GM18868 (cell line): ENCODE data around the gene VANGL1.

Source experiments
- ATAC-seq: cut with Tn5 transposase; IDR thresholded peaks from one replicate; pipeline ENCODE4 v1.9.1; 2021; ENCODE audit warnings: mild to moderate bottlenecking, moderate library complexity; ENCODE audit not compliant: unreplicated experiment

Gene VANGL1

DNA sequence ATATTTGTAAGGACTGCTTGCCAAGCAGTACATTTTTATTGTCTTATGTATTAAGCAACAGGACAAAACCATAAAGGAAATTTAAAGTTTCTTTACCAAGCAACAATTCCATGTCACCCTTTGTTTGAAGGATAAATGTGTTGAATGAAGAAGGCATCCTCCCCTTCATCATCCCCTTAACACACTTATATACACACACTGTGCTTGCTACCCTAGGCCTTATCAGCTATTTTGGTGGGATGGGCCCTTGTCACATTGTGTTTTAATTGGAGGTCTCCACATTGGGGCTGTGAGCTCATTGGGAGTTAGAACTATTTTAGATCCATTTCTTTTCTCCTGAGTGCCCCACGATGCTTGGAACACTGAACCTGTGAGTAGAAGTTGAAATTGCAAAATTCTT lies 1.9 kb downstream of the VANGL1 start:
- no peak for ATAC-seq

DNA sequence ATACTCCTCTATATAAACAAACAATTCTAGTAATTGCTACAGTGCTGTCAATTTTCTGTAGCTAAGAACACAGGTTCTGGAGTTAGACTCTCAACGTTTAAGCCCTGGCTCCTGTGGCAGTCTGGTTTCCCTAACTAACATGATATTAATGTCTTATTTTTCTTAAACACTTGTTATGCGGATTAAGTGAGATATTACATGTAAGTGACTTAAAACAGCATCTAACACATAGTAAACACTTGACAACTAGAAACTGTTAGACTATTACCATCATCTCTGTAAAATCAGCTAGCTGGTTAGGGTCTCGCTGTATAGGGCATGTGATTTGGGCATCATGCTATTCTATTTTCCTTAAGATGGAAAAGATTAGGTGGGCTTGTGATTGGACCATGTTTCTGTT lies 2.3 kb downstream of the VANGL1 start:
- no peak for ATAC-seq

DNA sequence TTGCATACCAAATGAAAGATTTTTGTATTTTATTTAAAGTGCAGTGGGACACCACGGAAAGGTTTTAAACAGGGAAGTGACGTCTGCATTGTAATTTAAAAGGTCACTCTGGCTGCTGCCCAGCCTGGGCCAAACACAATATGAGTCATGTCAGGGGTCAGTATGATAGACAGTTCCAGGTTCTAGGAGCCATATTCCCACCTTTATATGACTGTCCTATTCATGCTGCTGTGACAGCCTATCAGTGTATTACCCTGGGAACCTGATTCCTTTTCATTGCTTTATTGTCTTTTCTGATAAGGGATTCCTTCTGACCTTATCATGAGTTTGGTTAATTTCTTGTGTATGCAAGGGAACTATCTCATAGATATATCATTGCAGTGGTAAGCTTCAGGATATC lies 5.3 kb downstream of the VANGL1 start:
- no peak for ATAC-seq

GRCh38 chr1:115647507-115647906 lies 5.7 kb downstream of the VANGL1 start:
- peak; percentile 40 for ATAC-seq

DNA sequence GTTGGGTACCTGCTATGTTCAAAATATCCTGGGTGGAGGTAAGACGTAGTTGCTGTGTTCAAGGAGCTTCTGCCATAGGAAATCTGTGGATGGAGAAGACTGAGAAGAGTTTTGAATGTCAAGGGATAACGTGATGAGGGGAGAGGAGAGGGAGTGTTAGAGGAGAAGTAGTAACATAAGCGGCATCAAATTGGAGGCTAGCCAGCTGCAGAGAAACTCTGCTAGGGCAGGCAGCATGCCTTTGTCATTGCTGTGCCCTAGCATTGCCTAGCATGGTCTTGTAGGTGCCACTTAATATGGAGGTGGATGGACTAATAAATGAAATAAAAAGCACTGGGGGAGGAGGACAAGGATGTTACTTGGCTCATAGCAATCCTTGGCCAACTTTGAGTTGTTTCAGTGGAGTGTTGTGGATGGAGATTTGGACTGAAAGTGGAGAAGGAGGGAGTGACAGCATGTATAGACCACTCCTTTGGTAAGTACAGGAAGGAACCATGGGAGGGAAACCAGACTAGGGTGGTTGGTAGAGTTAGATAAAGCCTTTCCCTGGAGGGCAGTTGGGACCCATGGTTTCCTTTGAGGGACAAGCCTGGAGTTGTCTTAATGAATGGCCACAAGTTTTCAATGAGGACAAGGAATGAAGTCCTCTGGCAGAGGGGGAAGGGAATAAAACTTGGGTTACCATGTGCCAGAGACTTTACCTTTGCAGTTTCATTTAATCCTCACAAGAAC lies 6.3 kb downstream of the VANGL1 start:
- no peak for ATAC-seq

GRCh38 chr1:115648717-115649691 lies 7.2 kb downstream of the VANGL1 start:
- peak; percentile 83 for ATAC-seq

DNA sequence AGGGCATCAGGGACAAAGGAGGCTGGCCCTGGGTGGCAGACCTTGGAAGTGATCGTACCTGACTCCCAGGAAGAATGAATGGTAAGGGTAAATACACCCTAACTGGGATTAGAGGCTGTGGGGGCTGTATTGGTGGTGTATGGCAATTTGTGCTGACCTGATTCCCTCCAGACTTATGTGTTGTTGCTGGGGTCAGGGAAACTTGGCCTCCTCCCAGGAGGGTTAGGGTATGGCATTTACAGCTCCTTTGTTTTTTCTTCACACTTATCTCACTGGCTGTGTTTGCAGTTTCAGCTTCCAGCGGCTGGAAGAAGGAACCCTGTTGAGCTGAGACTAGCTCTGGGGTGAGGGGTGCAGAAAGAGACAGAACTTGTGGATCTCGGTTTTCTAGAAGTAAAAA lies 8.2 kb downstream of the VANGL1 start:
- ATAC-seq = no peak

DNA sequence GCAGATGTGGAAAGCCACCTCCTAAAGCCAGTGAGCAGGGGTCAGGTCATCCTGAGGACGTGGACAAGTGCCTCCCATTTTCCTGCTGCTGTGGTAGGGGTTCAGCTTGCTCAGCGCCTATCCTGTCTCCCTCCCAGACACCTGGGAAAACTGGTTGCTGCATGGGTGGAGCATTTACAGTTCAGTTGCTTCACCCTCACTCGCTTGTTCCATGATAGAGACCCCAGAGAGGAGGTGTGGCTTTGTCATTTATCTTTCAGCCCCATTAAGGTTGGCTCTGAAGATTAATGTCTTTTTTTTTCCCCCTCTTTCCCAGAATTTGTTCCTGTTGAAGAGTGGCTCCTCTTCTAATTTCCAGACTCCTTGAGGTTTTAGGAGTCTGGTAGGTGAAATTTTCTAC lies 9.2 kb downstream of the VANGL1 start:
- ATAC-seq = no peak

GRCh38 chr1:115651391-115651790 lies 9.6 kb downstream of the VANGL1 start:
- ATAC-seq = no peak

DNA sequence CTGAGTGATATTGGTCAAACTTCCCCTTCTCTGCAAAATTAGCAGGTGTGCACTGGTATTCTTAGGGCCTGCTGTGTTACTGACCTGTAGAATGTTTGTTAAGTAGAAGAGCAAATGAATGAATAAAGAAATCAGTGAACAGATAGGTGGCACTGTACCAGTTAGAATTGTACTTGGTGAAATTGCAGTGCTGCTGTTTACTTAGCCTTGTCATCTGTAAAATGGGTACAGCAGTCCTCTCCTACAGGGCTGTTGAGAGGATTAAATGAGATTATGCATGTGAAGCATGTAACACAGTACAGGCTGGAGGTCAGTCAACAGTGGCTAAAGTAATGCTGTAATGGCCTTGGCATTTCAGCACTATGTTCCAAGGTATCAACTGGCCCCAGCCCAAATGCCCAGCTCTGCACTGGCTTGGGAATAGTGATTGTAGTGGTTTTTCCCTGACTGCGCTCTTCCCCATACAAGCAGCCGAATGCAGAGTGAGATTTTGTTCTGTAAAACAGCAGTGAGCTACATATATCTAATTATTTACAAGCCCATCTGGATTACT lies 10.5 kb downstream of the VANGL1 start:
- ATAC-seq = no peak

- no peak for ATAC-seq
These were observed 12.4 kb downstream of the VANGL1 start for GRCh38 chr1:115654125-115654524.

- ATAC-seq = peak; percentile 4
These were observed 13.0 kb downstream of the VANGL1 start for GRCh38 chr1:115654663-115655305.

DNA sequence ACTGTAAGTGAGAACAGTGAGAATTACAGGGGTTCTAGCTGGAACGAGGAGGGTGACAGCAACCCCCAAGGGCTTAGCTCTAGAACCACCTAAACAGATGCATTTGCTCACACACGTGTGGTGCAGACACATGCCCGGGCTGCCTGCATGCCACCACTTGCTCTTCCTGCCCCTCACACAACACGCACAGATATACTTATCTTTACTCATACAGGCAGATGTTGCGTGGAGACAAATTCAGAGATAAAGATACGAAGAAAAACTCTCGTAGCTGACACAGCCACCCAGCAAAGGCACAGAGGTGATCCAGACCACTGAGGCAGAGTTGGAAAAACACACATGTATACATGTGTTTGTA lies 13.5 kb downstream of the VANGL1 start:
- peak; percentile 47 for ATAC-seq

GRCh38 chr1:115655916-115656315 lies 14.1 kb downstream of the VANGL1 start:
- no peak for ATAC-seq

DNA sequence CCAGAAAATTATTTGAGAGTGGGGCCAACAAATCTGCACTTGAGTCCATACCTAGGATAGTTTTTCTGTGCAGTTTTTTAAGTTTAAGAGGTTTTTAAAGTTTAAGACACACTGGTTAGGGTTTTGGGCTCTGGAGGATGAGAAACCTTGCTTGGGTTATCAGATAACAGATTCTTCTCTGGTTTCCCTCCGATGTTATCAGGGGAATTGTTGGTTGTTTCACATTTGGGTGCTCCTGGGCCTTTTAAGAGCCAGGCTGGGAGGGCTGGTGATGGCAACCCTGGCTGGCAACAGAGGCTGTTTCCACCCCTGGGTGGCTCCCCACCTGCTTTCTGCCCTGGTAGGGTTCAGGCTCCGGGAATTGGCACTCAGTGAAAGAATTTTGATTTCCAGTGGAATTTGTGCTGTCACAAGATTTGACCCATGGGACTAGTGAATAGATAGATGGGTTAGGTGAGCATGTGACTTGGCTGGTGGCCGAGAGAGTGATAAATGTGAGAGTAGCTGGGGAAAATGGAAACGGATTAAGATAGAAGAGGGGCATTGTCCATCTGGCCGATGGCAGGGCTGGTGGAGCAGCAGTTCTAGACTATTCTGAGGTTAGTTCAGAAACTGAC lies 14.8 kb downstream of the VANGL1 start:
- no peak for ATAC-seq

DNA sequence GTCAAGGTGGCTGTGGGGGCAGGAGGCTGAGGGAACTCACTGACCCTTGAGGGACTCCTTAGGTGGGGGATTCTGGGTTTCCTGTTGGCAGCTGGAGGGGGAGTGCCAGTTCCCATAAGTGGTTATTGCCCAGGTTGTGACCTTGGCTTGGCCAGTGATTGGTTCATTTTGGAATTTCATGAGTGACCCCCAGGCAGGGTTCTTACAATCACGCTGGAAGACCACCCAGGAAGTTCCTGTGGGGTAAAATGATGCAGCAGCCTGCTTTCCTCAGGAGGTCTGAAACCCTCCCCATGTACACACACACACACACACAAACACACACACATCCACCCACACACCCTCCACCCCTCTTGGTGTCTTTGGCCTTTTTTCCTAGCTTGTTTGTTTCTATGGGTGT lies 16.9 kb downstream of the VANGL1 start:
- no peak for ATAC-seq

- ATAC-seq = no peak
These were observed 18.4 kb downstream of the VANGL1 start for GRCh38 chr1:115660151-115660550.

DNA sequence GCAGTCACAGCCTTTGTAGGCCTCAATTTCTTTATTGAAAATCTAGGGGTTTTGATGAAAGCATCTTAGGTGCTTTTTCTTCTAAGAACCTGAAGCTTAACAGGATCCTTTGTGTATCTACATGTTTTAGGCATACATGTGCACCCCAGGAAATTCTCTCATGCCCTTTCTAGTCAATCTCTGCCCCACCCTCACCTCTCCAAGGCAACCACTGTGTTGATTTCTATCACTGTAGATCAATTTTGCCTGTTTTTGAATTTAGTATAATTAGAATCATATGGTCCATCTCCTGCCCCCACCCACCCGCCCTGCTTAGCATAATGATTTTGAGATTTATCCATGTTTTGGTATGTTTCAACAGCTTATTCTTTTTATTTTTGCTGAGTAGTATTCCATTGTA lies 19.4 kb downstream of the VANGL1 start:
- ATAC-seq = no peak

DNA sequence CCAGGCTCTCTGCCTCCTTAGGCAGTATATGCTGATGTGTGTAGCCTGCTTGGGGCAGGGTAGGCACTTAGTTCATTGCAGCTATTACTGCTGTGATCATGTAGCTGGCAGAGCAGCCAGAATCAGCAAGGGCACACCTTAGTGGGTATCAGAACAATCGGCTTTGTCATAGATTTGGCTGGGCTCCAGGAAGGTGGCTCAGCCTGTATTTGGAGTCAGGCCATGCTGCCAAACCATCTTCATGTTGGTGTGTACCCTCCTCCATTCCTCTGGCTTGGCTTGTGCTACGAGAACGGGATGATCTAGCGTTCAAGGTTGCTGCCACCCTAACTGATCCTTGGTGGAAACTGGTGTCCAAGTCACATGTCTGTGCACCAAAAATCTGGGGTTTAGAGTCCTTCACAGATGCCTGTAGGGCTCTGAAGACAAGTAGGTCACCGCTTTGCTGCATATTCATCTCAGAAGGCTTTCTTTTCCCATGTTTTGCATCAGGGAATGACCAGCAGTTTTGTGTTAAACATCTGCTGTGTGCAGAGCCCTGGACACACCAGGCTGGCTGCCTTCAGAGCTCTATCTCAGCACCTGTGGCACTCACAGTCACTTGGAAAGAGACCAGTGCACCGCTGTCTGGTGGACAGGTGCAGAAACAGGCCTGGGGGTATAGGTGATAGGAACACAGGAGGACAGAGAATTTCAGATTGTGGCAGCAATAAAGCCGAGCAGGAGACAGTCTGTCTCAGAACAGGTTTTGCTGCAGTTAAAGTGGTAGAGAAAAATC lies 23.7 kb downstream of the VANGL1 start:
- no peak for ATAC-seq

GRCh38 chr1:115666206-115666605 lies 24.4 kb downstream of the VANGL1 start:
- no peak for ATAC-seq
